ENCODE data around the gene RNF223. TPM values are rescaled to one million over a fixed set of nuclear protein-coding genes. Genes with fewer than 3 reads are reported as not detected.
A peak's percentile ranks its signal among the peaks of the same experiment; 100 is the strongest.
"Not testable (repeated sequence)": the region's sequence is repeated elsewhere in the genome, so short reads cannot be mapped to it uniquely, and the experiment has no call there.

Gene RNF223
- total and polyA plus RNA-seq, 8 donors = 0.05 to 0.37 (median 0.16) TPM; not detected in 2

- Histone ChIP-seq H3K27ac (no peak overlapping the region), H3K9me3 (no peaks in the 10 kb centered on the region), H3K4me3 (peak overlapping the region in 2 of 4 donors; percentile 42 to 49), H3K36me3 (no peaks in the 10 kb centered on the region), H3K4me1 (peaks cover 0 to 4% (median 0%) of the 10 kb centered on the region in 3 donors), H3K27me3 (no peaks in the 10 kb centered on the region)
- no peak for FAIRE-seq
- peak; percentile 58 to 84 (median 76) for ATAC-seq
- WGBS, 2 donors = 19 to 23% methylated on average over 16 of the region's 16 CpGs
- intact Hi-C loops (cut with DNase I) = loop anchor here in 1 of 3 donors (10.0 kb wide), 2 partner anchors 82 to 262 kb away; partner anchors contain the start of gene C1orf159
- DNase-seq = peak in 2 of 6 donors; percentile 60 to 70
- TF ChIP-seq CTCF (IDR thresholded peaks at IDR 0.05) = no peak
Measured at GRCh38 chr1:1032424-1032823, 41.7 kb downstream of the RNF223 start.

- ATAC-seq (no peak), FAIRE-seq (no peak), DNase-seq (peak in 1 of 6 donors; percentile 49)
- Histone ChIP-seq H3K27ac (no peak overlapping the region), H3K4me1 (peaks cover 0 to 4% (median 0%) of the 10 kb centered on the region in 3 donors), H3K36me3 (no peaks in the 10 kb centered on the region), H3K27me3 (no peaks in the 10 kb centered on the region), H3K9me3 (no peaks in the 10 kb centered on the region), H3K4me3 (no peak overlapping the region)
- 85 to 89% methylated on average over 11 of the region's 11 CpGs for WGBS, 2 donors
- no peak for TF ChIP-seq CTCF (IDR thresholded peaks at IDR 0.05)
- intact Hi-C loops (cut with DNase I) = loop anchor here in 1 of 3 donors (10.0 kb wide), 2 partner anchors 83 to 263 kb away; partner anchors contain the start of gene C1orf159
Measured at GRCh38 chr1:1031659-1032235, 42.4 kb downstream of the RNF223 start.

GRCh38 chr1:1030867-1031658 lies 43.0 kb downstream of the RNF223 start:
- 70 to 83% methylated on average over 7 of the region's 7 CpGs for WGBS, 2 donors
- ATAC-seq, H3K9me3 ChIP-seq, H3K4me3 ChIP-seq, H3K36me3 ChIP-seq, H3K4me1 ChIP-seq, FAIRE-seq, H3K27ac ChIP-seq, H3K27me3 ChIP-seq: not testable (repeated sequence)
- DNase-seq = peak in 1 of 6 donors; percentile 4
- intact Hi-C loops (cut with DNase I) = loop anchor here in 1 of 3 donors (10.0 kb wide), 2 partner anchors 84 to 264 kb away; partner anchors contain the start of gene C1orf159

GRCh38 chr1:1027791-1028190 lies 46.3 kb downstream of the RNF223 start:
- no peak for FAIRE-seq
- peak in 1 of 6 donors; percentile 34 for DNase-seq

More at GRCh38 chr1:1027791-1028190, 46.3 kb downstream of the RNF223 start:
- intact Hi-C loops (cut with DNase I) = no loop called here
- Histone ChIP-seq H3K4me1 (peaks cover 0 to 3% (median 0%) of the 10 kb centered on the region in 3 donors), H3K36me3 (no peaks in the 10 kb centered on the region), H3K27me3 (no peaks in the 10 kb centered on the region), H3K9me3 (no peaks in the 10 kb centered on the region), H3K4me3 (no peak overlapping the region), H3K27ac (no peak overlapping the region)
- no peak for ATAC-seq
- WGBS, 2 donors = 81 to 85% methylated on average over 16 to 17 of the region's 17 CpGs
- TF ChIP-seq CTCF (IDR thresholded peaks at IDR 0.05) = no peak
